HepG2 (cell line): ENCODE data around the gene SPTBN5.

Experiments used
- PBX3 ChIP-seq: sonication (generic); formaldehyde crosslinking; IDR thresholded peaks from 2 replicates; pipeline ENCODE4 v1.8.1; 2023; ENCODE audit warnings: missing genetic modification reagents, inconsistent platforms, borderline replicate concordance
- ZBTB20 ChIP-seq: sonication (generic); formaldehyde crosslinking; IDR thresholded peaks from 2 replicates; pipeline ENCODE4 v1.8.1; 2023; ENCODE audit warnings: missing genetic modification reagents, low read depth, mild to moderate bottlenecking, borderline replicate concordance

GRCh38 chr15:41921167-41921566 lies 27.3 kb upstream of the SPTBN5 start:
- TF ChIP-seq ZBTB20 (CRISPR knock-in tag), result no peak
- TF ChIP-seq PBX3 (CRISPR knock-in tag), result no peak
